Effector memory CD4-positive, alpha-beta T cell (primary cell): ENCODE data around the gene PIK3C2G.

Experiments
- DNase-seq, 3 donors: peaks; one replicate each; pipeline ENCODE4 v3.0.0-alpha.2; 2020
- H3K27ac ChIP-seq: 2 replicates; pipeline ENCODE4 v1.7.0; 2013; ENCODE audit warnings: mild to moderate bottlenecking, low read length, moderate library complexity; ENCODE audit not compliant: insufficient read depth, poor library complexity, severe bottlenecking
- H3K27me3 ChIP-seq: replicated peaks from 2 replicates; pipeline ENCODE4 v1.7.0; 2013; ENCODE audit warnings: mild to moderate bottlenecking, low read length; ENCODE audit not compliant: insufficient read depth, control insufficient read depth, poor library complexity, severe bottlenecking
- H3K36me3 ChIP-seq: 2 replicates; pipeline ENCODE4 v1.7.0; 2013; ENCODE audit warnings: mild to moderate bottlenecking, low read length, moderate library complexity; ENCODE audit not compliant: control insufficient read depth, insufficient read depth
- H3K4me1 ChIP-seq: 2 replicates; pipeline ENCODE4 v1.7.0; 2013; ENCODE audit warnings: low read length, mild to moderate bottlenecking; ENCODE audit not compliant: control insufficient read depth, insufficient read depth, poor library complexity, severe bottlenecking
- H3K4me3 ChIP-seq: 2 replicates; pipeline ENCODE4 v1.7.0; 2013; ENCODE audit warnings: low read length, low read depth, mild to moderate bottlenecking; ENCODE audit not compliant: insufficient read depth, poor library complexity, severe bottlenecking
- H3K9me3 ChIP-seq: 2 replicates; pipeline ENCODE4 v1.7.0; 2013; ENCODE audit warnings: mild to moderate bottlenecking, low read length, moderate library complexity; ENCODE audit not compliant: control insufficient read depth
- total RNA-seq, 3 donors: gene quantifications; one replicate each; lab custom pipeline; 2026; lab: John Stamatoyannopoulos, UW

The PIK3C2G gene, protein sequence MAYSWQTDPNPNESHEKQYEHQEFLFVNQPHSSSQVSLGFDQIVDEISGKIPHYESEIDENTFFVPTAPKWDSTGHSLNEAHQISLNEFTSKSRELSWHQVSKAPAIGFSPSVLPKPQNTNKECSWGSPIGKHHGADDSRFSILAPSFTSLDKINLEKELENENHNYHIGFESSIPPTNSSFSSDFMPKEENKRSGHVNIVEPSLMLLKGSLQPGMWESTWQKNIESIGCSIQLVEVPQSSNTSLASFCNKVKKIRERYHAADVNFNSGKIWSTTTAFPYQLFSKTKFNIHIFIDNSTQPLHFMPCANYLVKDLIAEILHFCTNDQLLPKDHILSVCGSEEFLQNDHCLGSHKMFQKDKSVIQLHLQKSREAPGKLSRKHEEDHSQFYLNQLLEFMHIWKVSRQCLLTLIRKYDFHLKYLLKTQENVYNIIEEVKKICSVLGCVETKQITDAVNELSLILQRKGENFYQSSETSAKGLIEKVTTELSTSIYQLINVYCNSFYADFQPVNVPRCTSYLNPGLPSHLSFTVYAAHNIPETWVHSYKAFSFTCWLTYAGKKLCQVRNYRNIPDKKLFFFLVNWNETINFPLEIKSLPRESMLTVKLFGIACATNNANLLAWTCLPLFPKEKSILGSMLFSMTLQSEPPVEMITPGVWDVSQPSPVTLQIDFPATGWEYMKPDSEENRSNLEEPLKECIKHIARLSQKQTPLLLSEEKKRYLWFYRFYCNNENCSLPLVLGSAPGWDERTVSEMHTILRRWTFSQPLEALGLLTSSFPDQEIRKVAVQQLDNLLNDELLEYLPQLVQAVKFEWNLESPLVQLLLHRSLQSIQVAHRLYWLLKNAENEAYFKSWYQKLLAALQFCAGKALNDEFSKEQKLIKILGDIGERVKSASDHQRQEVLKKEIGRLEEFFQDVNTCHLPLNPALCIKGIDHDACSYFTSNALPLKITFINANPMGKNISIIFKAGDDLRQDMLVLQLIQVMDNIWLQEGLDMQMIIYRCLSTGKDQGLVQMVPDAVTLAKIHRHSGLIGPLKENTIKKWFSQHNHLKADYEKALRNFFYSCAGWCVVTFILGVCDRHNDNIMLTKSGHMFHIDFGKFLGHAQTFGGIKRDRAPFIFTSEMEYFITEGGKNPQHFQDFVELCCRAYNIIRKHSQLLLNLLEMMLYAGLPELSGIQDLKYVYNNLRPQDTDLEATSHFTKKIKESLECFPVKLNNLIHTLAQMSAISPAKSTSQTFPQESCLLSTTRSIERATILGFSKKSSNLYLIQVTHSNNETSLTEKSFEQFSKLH (N-terminal part only)
- 0 reads per million in 3 donors for total RNA-seq

DNA sequence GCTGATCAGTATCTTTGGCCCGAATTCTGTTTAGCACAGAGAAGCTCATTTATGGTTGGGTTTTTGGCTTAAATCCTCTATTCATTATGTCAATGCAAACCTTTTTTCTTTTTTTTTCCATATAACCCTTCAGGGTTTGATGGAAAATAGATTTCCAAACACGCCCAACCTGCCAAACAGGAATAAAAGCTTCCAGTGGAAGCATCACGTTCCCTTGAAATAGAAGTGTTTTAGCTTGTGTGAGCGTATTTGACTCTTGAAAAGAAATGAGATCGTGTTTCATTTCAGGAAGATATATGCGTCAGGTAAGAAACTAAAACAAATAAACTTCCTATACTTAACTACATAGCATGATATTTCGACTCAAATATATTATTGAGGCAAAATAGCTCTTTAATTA lies at the start of gene PIK3C2G:
PIK3C2G (plus strand) TSS at position 246 of the 400 bp plus-strand sequence. CDS start 20,564 bp downstream, outside the sequence.
- H3K4me3 ChIP-seq: no peak within 1 kb of the TSS
- no peak for DNase-seq
- H3K27me3 ChIP-seq: no peaks in the 10 kb centered on the region
- H3K27ac ChIP-seq: no peak within 1 kb of the TSS
- H3K36me3 ChIP-seq: no peaks in the 10 kb centered on the region
- no peaks in the 10 kb centered on the region for H3K4me1 ChIP-seq
- H3K9me3 ChIP-seq: no peaks in the 10 kb centered on the region

DNA sequence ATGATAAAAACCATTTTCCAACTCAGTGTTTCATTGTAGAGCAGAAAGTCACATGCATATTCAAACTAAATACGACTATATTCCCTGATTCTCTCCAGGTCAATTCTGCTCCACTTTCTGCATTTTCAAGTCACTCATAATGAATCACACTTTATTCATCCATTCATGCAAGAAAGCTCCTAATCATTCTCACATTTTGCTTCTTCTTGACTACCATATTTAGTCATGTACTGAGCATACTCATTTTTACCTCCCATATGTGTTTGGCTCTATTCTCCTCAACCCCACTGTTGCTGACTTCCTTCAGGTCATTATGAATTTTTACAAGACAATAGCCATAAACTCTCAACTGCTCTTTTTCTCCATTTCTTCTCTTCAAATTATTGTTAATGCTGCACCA lies 43.4 kb upstream of the PIK3C2G start:
- H3K9me3 ChIP-seq: no peaks in the 10 kb centered on the region
- DNase-seq: no peak
- no peak overlapping the region for H3K27ac ChIP-seq
- no peak overlapping the region for H3K4me3 ChIP-seq
- H3K27me3 ChIP-seq: no peaks in the 10 kb centered on the region
- H3K4me1 ChIP-seq: no peaks in the 10 kb centered on the region
- no peaks in the 10 kb centered on the region for H3K36me3 ChIP-seq

DNA sequence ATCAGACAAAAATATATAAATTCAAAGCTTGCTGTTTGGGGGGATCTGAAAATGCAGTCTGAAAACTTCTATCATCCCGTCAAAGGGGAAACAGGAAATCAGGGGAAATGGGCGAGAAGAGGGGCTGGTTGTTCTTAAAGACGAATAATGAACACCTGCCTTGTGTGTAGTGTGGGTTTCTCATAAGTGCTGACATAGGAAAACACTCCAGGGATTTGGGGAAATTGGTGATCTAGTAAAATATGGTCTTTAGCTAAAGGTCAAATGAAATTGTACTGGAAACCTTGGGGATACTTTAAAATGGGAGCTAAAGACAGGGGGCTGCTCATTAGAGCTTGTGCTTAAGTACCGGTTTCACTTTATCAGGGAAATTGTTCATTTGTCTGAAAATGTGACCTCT lies 39.6 kb upstream of the PIK3C2G start:
- Histone ChIP-seq H3K4me1 (no peaks in the 10 kb centered on the region), H3K9me3 (no peaks in the 10 kb centered on the region), H3K27me3 (no peaks in the 10 kb centered on the region), H3K4me3 (no peak overlapping the region), H3K27ac (no peak overlapping the region), H3K36me3 (no peaks in the 10 kb centered on the region)
- DNase-seq: no peak

DNA sequence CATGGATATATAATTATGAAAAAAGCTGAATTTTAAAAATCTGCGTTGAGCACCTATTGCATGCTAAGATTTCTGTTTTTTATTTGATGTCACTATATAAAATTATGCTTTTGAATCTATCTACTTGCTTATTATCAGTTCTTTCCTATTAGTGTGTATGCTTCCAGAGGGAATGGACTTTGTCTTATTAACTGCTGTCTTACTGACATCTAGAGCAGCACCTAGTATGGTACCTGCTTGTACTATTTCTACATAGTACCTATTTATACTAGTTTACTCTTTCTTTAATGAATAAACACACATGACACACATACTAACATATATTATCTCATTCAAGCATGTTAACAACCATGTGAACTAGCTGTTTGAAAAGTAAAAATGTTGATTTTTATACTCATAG lies 38.6 kb upstream of the PIK3C2G start:
- H3K27me3 ChIP-seq: no peaks in the 10 kb centered on the region

DNA sequence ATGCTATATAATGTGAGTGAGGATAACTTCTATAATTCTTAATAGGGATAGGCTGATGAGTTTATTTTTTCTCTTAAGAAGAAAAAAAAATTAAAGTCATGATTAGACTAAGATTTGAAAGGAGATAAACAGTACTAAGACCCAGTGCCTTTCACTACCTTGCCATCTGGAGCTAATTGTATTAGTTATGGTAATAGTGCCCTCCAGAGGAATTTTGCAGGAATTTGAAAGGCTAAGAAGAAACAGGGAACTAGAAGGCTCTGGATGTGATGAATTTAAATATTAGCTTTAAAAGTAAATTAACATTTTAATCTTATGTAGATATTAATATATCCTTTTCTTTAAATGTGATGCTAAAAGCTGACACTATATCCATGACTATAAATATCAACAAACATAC lies 36.6 kb upstream of the PIK3C2G start:
- Histone ChIP-seq H3K27ac (no peak overlapping the region), H3K4me3 (no peak overlapping the region), H3K27me3 (no peaks in the 10 kb centered on the region), H3K9me3 (no peaks in the 10 kb centered on the region), H3K36me3 (no peaks in the 10 kb centered on the region), H3K4me1 (no peaks in the 10 kb centered on the region)
- DNase-seq: no peak

More for the DNA sequence above, 38.6 kb upstream of the PIK3C2G start:
- DNase-seq: no peak
- Histone ChIP-seq H3K27ac (no peak overlapping the region), H3K9me3 (no peaks in the 10 kb centered on the region), H3K4me3 (no peak overlapping the region), H3K36me3 (no peaks in the 10 kb centered on the region), H3K4me1 (no peaks in the 10 kb centered on the region)

DNA sequence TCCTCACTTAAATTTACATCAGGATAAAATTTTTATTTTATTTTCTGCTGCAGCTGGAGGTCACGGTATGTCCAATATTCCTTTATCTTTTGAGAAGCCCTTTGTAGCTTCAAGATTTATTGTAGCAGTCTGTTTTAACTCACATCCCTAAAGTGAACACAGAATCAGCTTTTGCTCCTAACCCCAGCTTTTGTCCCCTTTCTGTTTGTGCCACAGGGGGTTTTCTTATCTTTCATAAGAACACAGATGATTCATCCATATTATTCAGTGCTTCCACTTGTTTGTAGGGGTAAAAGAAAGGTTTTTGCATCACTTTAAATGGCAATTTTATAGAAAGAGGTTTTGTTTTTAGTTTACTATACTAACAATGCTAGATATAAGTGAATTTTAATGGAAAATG lies 21.8 kb upstream of the PIK3C2G start:
- Histone ChIP-seq H3K36me3 (no peaks in the 10 kb centered on the region), H3K4me3 (no peak overlapping the region), H3K27me3 (no peaks in the 10 kb centered on the region), H3K27ac (no peak overlapping the region), H3K9me3 (no peaks in the 10 kb centered on the region), H3K4me1 (no peaks in the 10 kb centered on the region)
- no peak for DNase-seq

DNA sequence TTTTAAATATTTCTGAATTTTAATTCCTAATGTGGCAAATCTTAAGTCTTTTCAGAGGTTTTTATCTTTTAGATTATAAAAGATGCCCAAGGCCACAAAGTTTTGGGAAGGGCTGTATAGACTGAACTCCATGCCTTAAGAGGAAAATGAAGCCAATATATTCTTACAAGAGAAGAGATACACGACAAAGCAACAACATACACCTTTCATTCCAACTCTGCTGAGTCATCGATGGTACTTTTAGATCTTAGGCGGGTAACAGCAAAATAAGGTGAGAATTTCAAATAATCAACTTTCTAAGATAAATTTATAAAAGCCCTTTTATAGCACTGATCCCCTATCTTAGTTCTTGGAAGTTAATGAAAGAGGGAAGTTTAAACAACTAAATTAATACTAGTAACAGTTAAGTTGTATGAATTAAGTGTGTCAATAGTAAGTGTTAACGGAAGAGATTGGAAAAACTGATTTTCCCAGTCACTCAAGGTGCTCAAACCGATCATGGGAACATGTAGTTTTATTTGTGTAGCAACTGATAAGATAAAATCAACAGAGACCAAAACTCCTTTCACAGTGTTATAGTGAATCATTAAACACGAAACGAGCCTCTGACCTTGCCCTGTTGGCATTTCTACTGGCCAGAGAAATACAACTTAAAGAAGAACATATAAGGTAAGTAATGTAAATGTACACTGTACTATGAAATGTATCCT lies 18.8 kb upstream of the PIK3C2G start:
- H3K27me3 ChIP-seq: no peaks in the 10 kb centered on the region
- H3K4me1 ChIP-seq: no peaks in the 10 kb centered on the region
- H3K4me3 ChIP-seq: no peak overlapping the region
- no peaks in the 10 kb centered on the region for H3K36me3 ChIP-seq
- no peak for DNase-seq
- H3K27ac ChIP-seq: no peak overlapping the region
- H3K9me3 ChIP-seq: no peaks in the 10 kb centered on the region

DNA sequence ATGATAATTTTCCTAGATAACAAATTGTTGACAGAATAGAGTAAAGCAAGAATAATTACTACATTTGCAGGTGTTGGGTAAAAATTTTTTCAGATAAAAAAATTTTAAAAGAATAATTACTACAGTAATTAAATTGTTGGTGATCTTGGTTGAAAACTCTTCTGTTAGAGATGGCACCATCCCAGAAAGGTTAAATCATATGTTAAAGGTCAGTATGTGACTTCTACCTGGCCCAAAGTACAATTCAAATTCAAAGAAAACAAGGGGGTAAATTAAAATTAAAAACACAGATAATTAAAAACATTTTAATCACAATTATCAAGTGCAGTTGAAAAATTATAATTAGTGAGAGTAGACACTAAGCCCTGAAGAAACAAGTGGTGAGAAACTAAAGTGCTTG lies 18.1 kb upstream of the PIK3C2G start:
- Histone ChIP-seq H3K9me3 (no peaks in the 10 kb centered on the region), H3K36me3 (no peaks in the 10 kb centered on the region), H3K27ac (no peak overlapping the region), H3K4me3 (no peak overlapping the region), H3K27me3 (no peaks in the 10 kb centered on the region), H3K4me1 (no peaks in the 10 kb centered on the region)
- DNase-seq: no peak

DNA sequence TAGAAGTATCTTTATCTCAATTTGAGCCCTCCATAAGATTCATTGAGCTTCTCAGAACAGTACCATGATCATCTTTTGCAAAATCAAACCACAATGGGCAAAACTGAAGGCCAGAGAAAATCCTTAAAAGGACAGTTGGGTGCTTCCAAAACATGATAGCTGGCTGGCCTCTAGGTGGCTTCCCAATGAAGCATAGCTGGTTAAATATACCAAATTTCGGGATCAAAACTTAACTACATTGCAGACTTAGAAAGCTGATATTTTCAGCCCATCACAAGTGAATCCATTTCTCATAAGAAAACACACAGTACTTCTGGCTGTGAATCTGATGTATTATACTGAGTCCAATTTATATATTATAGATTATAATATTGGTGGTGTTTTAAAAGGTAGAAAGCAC lies 15.3 kb upstream of the PIK3C2G start:
- no peaks in the 10 kb centered on the region for H3K4me1 ChIP-seq
- H3K4me3 ChIP-seq: no peak overlapping the region
- DNase-seq: no peak
- no peak overlapping the region for H3K27ac ChIP-seq
- no peaks in the 10 kb centered on the region for H3K9me3 ChIP-seq
- H3K27me3 ChIP-seq: no peaks in the 10 kb centered on the region
- no peaks in the 10 kb centered on the region for H3K36me3 ChIP-seq
